ENCODE results near the gene LRRC15.

- TF ChIP-seq, protein P1, sequence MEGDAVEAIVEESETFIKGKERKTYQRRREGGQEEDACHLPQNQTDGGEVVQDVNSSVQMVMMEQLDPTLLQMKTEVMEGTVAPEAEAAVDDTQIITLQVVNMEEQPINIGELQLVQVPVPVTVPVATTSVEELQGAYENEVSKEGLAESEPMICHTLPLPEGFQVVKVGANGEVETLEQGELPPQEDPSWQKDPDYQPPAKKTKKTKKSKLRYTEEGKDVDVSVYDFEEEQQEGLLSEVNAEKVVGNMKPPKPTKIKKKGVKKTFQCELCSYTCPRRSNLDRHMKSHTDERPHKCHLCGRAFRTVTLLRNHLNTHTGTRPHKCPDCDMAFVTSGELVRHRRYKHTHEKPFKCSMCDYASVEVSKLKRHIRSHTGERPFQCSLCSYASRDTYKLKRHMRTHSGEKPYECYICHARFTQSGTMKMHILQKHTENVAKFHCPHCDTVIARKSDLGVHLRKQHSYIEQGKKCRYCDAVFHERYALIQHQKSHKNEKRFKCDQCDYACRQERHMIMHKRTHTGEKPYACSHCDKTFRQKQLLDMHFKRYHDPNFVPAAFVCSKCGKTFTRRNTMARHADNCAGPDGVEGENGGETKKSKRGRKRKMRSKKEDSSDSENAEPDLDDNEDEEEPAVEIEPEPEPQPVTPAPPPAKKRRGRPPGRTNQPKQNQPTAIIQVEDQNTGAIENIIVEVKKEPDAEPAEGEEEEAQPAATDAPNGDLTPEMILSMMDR (IDR thresholded peaks at IDR 0.05; ENCODE audit: insufficient read depth, low read length, poor library complexity, severe bottlenecking) = no peak
- TF ChIP-seq EZH2phosphoT487 (conservative IDR thresholded peaks at IDR 0.05; ENCODE audit: low read length) = no peak
Observed at GRCh38 chr3:194405766-194406165, 36.2 kb upstream of the LRRC15 start.
